DMS153 treated with DMSO at 0.1 percent for 48 hours (cell line): ENCODE results near the gene ASB13.

Experiments
- DNase-seq: peaks from one replicate; lab custom pipeline; 2025; ENCODE audit not compliant: unreplicated experiment; lab: John Stamatoyannopoulos, UW

ASB13 gene, protein sequence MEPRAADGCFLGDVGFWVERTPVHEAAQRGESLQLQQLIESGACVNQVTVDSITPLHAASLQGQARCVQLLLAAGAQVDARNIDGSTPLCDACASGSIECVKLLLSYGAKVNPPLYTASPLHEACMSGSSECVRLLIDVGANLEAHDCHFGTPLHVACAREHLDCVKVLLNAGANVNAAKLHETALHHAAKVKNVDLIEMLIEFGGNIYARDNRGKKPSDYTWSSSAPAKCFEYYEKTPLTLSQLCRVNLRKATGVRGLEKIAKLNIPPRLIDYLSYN

GRCh38 chr10:5666008-5666840 lies at the start of gene ASB13:
Gene ASB13 (minus strand): TSS chr10:5666595. CDS start chr10:5666551, 44 bp downstream.
- DNase-seq = no peak

DNA sequence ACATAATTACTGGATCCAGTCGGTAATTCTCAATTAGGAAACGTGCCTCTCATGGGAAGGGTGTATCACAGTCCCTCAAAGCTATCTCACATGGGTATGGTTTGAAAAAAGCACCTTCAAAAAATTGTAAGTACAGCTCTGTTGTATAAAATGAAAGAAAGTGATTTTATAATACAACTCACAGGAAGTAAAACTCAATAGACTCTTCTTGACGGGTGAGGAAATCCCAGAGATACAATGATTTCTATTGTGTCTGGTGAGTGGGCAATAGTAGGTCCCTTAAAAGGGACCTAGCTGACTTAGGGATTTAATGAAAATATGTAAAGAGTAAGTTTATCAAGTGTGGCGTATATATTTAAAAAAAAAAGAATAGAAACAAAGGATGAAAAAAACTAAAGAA lies 45.2 kb upstream of the ASB13 start:
- DNase-seq = no peak

- DNase-seq = no peak
These were observed 44.5 kb upstream of the ASB13 start for GRCh38 chr10:5710859-5711258.

DNA sequence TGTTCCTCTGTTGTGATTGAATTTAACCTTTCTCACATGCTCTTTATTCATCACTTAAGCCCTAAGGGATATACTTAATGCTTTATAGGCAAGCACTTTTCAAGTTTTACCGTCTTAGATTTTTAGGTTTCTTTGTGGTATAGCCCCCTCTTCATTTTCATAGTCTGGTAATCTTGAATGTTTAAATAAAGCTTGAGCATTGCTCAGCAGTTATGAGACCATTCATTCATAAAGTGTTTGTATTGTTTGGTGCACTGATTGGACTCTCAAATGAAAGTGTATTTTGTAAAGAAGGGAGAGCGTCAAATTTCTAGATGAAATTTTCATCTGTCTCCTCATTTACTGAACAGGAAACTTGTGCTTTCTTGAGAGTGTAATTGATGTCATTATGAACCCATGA lies 43.5 kb upstream of the ASB13 start:
- no peak for DNase-seq

- DNase-seq = no peak
These were observed 42.0 kb upstream of the ASB13 start for GRCh38 chr10:5708356-5708755.

DNA sequence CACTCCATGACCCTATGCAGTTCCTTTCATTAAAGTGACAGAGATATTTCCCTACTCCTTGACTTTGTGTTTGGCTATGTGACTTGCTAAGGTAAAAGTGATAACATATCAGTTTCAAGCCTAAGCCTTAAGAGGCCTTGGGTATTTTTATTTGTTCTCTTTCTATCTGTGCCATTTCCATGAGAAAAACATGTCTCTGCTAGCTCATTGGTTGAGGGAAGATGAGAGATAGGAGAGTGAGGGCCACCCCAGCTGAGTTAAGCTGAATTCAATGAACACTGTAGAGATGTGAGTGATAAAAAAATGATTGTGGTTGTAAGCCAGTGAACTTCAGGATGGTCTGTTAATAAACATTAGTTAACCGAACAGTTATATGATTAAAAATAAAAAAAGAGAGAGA lies 31.7 kb upstream of the ASB13 start:
- DNase-seq = no peak

DNA sequence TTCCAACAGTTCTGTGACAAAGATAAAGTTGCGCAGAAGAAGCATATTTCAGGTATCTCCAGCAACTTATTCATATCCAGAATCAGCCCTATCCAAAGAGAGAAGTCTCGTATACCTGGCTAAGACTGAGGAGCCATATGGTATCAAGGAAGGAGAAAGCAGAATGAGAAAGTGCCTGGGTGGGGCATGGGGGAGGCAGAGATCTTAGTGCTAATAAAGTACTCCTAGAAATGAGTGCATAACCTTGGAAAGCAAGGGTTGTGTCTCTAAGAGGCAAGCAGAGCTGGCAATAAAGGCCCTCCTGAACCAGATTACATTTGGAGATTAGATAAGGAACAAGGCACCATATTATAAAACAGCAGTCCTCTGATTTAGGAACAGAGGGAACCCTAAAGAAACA lies 30.9 kb upstream of the ASB13 start:
- DNase-seq = no peak

DNA sequence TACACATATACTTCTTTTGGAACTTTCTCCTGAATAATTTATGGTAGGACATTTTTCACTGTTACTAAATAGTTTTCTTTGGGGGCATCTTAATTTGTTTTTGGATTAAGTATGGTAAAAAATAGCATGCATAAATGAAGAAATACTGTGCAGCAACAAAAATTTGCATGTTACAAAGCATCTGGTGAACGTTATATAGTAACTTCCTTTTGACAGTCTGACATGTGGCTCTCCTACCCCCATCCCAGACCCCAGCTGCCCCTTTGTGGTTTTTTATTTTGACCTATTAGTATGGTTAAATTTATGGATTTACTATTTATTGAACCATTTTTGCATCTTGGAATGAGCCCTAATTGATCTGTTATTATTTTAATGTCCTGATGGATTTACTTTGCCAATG lies 28.2 kb upstream of the ASB13 start:
- DNase-seq = no peak

DNA sequence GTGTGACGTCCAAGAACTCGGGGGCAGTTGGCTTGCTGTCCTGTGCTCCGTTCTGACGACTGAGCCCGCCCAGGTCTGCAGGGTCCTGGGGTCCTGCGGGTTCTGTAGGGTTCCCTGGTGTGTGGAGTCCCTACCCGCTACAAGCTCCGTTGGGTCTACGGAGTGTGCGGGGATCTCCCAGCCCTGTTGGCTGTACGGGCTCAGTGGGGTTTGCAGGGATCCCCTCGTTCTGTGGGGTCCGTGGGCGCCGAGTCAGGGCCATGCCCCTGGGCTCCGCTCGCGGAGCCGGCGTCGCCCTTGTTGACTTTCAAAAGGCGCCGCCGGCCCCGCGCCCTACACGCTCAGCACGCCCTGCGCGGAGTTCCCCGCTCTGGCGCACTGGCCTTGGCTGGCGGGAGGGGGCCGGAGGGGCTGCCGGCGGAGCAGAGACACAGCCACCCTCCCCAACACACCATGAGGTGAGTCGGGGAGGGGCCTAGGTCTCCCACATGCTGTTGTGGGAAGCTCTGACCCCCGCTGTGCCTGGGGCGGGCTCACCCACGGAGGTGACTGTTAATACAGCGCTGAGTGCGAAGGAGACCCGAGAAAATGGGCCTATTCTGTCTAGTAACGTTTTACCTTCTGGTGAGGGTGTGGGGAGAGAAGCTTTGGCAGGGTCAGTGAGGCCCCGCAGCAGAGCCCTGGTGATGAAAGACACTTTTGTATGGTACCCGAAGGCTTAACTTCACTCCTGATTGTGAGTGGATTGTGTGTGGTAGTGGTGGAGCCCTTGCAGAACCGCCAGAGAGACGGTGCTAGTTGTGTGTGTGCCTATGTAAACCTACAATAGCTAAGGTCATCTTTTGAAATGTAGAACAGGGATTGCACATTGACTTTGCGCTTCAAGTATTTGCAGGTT lies 26.3 kb upstream of the ASB13 start:
- no peak for DNase-seq

DNA sequence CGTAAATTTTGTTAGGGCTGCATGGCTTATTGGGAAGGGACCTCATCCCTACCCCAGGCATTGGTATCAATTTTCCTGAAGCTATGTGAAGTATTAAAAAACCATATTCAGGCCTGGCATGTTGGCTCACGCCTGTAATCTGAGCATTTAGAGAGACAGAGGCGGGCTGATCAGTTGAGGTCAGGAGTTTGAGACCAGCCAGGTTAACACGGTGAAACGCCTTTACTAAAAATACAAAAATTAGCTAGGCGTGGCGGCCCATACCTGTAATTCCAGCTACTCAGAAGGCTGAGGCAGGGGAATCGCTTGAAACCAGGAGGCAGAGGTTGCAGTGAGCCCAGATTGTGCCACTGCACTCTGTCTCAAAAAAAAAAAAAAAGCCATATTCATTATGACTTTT lies 25.4 kb upstream of the ASB13 start:
- no peak for DNase-seq

DNA sequence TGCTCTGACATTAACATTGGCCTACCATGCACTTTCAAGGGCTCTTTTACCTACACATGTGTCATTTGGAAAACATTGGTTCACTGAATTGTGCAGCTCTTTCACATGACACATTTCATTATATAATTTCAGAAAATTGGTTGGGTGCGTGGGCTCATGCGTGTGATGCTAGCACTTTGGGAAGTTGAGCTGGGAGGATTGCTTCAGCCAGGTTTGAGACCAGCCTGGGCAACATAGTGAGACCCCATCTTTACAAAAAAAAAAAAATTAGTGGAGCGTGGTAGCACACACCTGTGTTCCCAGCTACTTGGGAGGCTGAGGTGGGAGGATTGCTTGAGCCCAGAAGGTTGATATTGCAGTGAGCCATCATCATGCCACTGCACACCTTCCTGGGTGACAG lies 22.2 kb upstream of the ASB13 start:
- no peak for DNase-seq

DNA sequence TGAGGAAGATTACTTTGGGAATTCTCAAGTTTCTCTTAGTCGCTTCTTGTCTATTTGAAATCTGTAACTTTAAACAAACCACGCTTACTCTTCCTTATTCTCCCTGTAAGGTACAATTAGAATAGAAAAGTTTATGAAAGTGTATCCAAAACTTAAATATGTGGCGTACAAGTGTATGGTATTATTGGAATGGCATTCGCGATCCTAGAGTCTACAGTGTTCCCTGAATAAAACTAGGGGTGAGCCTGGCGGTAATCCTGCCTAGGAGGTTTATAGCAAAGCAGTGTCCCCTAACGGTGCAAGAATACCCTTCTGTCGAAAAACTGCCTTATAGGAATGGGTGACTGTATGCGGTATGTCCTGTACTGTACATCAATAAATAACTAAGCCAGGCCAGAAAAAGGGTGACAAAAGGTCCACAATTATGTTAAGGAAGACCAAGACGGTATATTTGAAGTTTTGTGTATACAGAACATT lies 19.4 kb upstream of the ASB13 start:
- DNase-seq = no peak

- DNase-seq = no peak
These were observed 18.8 kb upstream of the ASB13 start for GRCh38 chr10:5684971-5685763.

GRCh38 chr10:5684318-5684970 lies 18.0 kb upstream of the ASB13 start, which contains the start of gene TASOR2:
Gene TASOR2 (plus strand): TSS chr10:5684838. CDS start chr10:5720643, 35,805 bp downstream.
- peak; percentile 75 for DNase-seq

GRCh38 chr10:5683065-5683464 lies 16.7 kb upstream of the ASB13 start:
- DNase-seq = no peak

GRCh38 chr10:5681930-5682329 lies 15.5 kb upstream of the ASB13 start:
- DNase-seq = no peak

GRCh38 chr10:5679606-5680005 lies 13.2 kb upstream of the ASB13 start:
- no peak for DNase-seq

DNA sequence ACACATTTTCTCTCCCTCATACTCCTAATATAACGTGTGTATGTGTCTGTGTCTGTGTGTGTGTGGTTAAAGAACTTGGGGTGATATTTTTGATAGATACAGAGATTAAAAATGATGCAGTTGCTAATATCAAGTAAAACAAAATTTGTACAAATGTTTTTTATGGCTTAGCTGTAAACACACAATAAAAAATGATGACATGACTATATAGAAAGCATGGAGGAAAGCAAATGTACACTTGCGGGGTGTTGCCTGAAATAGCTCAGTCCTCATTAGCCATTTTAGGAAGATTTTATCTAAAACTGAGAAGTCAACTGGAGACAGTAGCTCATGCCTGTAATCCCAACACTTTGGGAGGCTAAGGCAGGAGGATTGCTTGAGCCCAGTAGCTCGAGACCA lies 12.6 kb upstream of the ASB13 start:
- DNase-seq = no peak

GRCh38 chr10:5678397-5679036 lies 12.1 kb upstream of the ASB13 start:
- DNase-seq = no peak
